ENCODE measurements around the gene HDAC9. TPM values are rescaled to one million over a fixed set of nuclear protein-coding genes. Genes with fewer than 3 reads are reported as not detected.

The HDAC9 gene
- total and polyA plus RNA-seq, 2 of the 13 experiments (the other 11 are each of a cell fraction or from before 2014, with no cell fraction given), result 0.05 to 0.07 TPM

- Histone ChIP-seq H3K9me3 (ENCODE audit: low read length) (no peaks in the 10 kb centered on the region), H3K27me3 (ENCODE audit: control insufficient read depth in 1 of 2, insufficient read depth in 2 of 2, low read length in 2 of 2) (no peaks in the 10 kb centered on the region), H4K20me1 (ENCODE audit: insufficient read depth, low read length) (no peaks in the 10 kb centered on the region), H3K4me1 (ENCODE audit: insufficient read depth, low read length) (no peaks in the 10 kb centered on the region), H3K36me3 (replicated peaks in 1 of 2; ENCODE audit: control insufficient read depth in 1 of 2, insufficient read depth in 2 of 2, low read length in 2 of 2) (no peaks in the 10 kb centered on the region), H3K79me2 (ENCODE audit: insufficient read depth, low read length) (no peaks in the 10 kb centered on the region), H3K9ac (ENCODE audit: insufficient read depth, low read depth, low read length) (no peak overlapping the region), H3K27ac (ENCODE audit: extremely low read length, insufficient read depth, low read length) (no peak overlapping the region), H2AFZ (ENCODE audit: low read length) (no peak overlapping the region), H3K4me3 (replicated peaks in 1 of 3; ENCODE audit: insufficient read depth in 1 of 3, low read depth in 2 of 3, low read length in 3 of 3) (no peak overlapping the region), H3K4me2 (ENCODE audit: low read depth, low read length) (no peak overlapping the region)
- TF ChIP-seq ADNP (CRISPR knock-in tag; IDR thresholded peaks at IDR 0.05), result no peak
- TF ChIP-seq NFIB (CRISPR knock-in tag; IDR thresholded peaks at IDR 0.05; ENCODE audit: borderline replicate concordance), result no peak
- TF ChIP-seq REXO4 (CRISPR knock-in tag; IDR thresholded peaks at IDR 0.05; ENCODE audit: borderline replicate concordance), result no peak
- no peak for TF ChIP-seq E2F2 (CRISPR knock-in tag; IDR thresholded peaks at IDR 0.05; ENCODE audit: borderline replicate concordance)
- no peak for TF ChIP-seq CENPBD1 (CRISPR knock-in tag; IDR thresholded peaks at IDR 0.05; ENCODE audit: borderline replicate concordance, low read depth)
- TF ChIP-seq GATAD2A (CRISPR knock-in tag; IDR thresholded peaks at IDR 0.05), result no peak
- no peak for TF ChIP-seq RFXANK (CRISPR knock-in tag; IDR thresholded peaks at IDR 0.05)
- no peak for TF ChIP-seq SOX6 (IDR thresholded peaks at IDR 0.05)
- TF ChIP-seq SOX6 (CRISPR knock-in tag; IDR thresholded peaks at IDR 0.05), result no peak
- TF ChIP-seq REST (IDR thresholded peaks at IDR 0.05; ENCODE audit: borderline replicate concordance in 1 of 2, low read depth in 1 of 2, low read length in 2 of 2), result no peak
- TF ChIP-seq ZNF614 (CRISPR knock-in tag; IDR thresholded peaks at IDR 0.05; ENCODE audit: borderline replicate concordance), result no peak
- no peak for TF ChIP-seq KMT2B (CRISPR knock-in tag; IDR thresholded peaks at IDR 0.05)
- ATAC-seq, result no peak
- FAIRE-seq, result no peak
- DNase-seq (ENCODE audit: low spot score), result no peak
- no TSS peak for BruUV-seq (replicated peaks)
- 0% methylated on average over 3 of the region's 3 CpGs for WGBS (ENCODE audit: low lambda C conversion rate)
- intact Hi-C loops (cut with micrococcal nuclease; ENCODE audit: unreplicated experiment) (no loop called here), in situ Hi-C loops (cut with HindIII; ENCODE audit: extremely low pct_ligation_motif_present, low pct_unique_long_range_greater_than_20kb) (no loop called here)
- POLR2A ChIA-PET, result no interaction called here
- CTCF ChIA-PET (ENCODE audit: low intra/inter-chr PET ratio, low total read pairs), result no interaction called here
Observed at GRCh38 chr7:18553605-18554003, 58.1 kb downstream of the HDAC9 start.
